Measurements from ENCODE around the gene ZNF750. TPM values are rescaled to one million over a fixed set of nuclear protein-coding genes. Genes with fewer than 3 reads are reported as not detected.

The ZNF750 gene
- polyA plus RNA-seq, 3 donors: not detected

GRCh38 chr17:82860606-82861392, 21.0 kb upstream of the ZNF750 start:
- peak overlapping the region; percentile 62 for H3K4me2 ChIP-seq (replicated peaks; ENCODE audit: extremely low read depth, low read length, poor library complexity, severe bottlenecking)
- peak overlapping the region; percentile 58 for H3K9ac ChIP-seq (ENCODE audit: insufficient read depth, low read length, poor library complexity, severe bottlenecking)
- no peaks in the 10 kb centered on the region for H4K20me1 ChIP-seq (ENCODE audit: insufficient read depth, low read length)
- Mint-ChIP-seq H3K36me3 (peaks cover 24 to 33% of the 10 kb centered on the region in 2 donors), H3K4me1 (peaks cover 40% of the 10 kb centered on the region), H3K27ac (peak overlapping the region; percentile 95 to 99 (median 97)), H3K9me3 (no peaks in the 10 kb centered on the region), H3K4me3 (peak overlapping the region; percentile 71 to 88), H3K27me3 (ENCODE audit: low read depth in 3 of 3) (no peaks in the 10 kb centered on the region)
- peak overlapping the region; percentile 87 to 94 for H3K27ac ChIP-seq (ENCODE audit: low read depth in 1 of 2, low read length in 2 of 2)
- H3K27me3 ChIP-seq (ENCODE audit: control insufficient read depth in 2 of 2, insufficient read depth in 2 of 2, low read length in 2 of 2): no peaks in the 10 kb centered on the region
- H3K79me2 ChIP-seq (ENCODE audit: insufficient read depth, low read length): peaks cover 18% of the 10 kb centered on the region
- no peaks in the 10 kb centered on the region for H3K9me3 ChIP-seq (replicated peaks in 1 of 2; ENCODE audit: control insufficient read depth in 1 of 2, insufficient read depth in 1 of 2, low read length in 2 of 2)
- peak overlapping the region; percentile 77 for H2AFZ ChIP-seq (ENCODE audit: insufficient read depth, low read depth, low read length, poor library complexity, severe bottlenecking)
- DNase-seq: no peak
- intact Hi-C loops (cut with micrococcal nuclease): no loop called here
- peak overlapping the region; percentile 0 to 66 (median 37) for H3K4me3 ChIP-seq (replicated peaks in 1 of 3; ENCODE audit: low read depth in 2 of 3, low read length in 3 of 3)
- 94% methylated on average over 27 of the region's 42 CpGs for WGBS (ENCODE audit: insufficient coverage)
- no peaks in the 10 kb centered on the region for H3K36me3 ChIP-seq (replicated peaks in 1 of 2; ENCODE audit: control insufficient read depth in 1 of 2, insufficient read depth in 2 of 2, low read length in 2 of 2)
- H3K4me1 ChIP-seq (ENCODE audit: control insufficient read depth in 1 of 2, insufficient read depth in 2 of 2, low read length in 2 of 2): peaks cover 38 to 45% of the 10 kb centered on the region in 2 donors
- TF ChIP-seq, protein P1, sequence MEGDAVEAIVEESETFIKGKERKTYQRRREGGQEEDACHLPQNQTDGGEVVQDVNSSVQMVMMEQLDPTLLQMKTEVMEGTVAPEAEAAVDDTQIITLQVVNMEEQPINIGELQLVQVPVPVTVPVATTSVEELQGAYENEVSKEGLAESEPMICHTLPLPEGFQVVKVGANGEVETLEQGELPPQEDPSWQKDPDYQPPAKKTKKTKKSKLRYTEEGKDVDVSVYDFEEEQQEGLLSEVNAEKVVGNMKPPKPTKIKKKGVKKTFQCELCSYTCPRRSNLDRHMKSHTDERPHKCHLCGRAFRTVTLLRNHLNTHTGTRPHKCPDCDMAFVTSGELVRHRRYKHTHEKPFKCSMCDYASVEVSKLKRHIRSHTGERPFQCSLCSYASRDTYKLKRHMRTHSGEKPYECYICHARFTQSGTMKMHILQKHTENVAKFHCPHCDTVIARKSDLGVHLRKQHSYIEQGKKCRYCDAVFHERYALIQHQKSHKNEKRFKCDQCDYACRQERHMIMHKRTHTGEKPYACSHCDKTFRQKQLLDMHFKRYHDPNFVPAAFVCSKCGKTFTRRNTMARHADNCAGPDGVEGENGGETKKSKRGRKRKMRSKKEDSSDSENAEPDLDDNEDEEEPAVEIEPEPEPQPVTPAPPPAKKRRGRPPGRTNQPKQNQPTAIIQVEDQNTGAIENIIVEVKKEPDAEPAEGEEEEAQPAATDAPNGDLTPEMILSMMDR (IDR thresholded peaks at IDR 0.05): no peak

DNA sequence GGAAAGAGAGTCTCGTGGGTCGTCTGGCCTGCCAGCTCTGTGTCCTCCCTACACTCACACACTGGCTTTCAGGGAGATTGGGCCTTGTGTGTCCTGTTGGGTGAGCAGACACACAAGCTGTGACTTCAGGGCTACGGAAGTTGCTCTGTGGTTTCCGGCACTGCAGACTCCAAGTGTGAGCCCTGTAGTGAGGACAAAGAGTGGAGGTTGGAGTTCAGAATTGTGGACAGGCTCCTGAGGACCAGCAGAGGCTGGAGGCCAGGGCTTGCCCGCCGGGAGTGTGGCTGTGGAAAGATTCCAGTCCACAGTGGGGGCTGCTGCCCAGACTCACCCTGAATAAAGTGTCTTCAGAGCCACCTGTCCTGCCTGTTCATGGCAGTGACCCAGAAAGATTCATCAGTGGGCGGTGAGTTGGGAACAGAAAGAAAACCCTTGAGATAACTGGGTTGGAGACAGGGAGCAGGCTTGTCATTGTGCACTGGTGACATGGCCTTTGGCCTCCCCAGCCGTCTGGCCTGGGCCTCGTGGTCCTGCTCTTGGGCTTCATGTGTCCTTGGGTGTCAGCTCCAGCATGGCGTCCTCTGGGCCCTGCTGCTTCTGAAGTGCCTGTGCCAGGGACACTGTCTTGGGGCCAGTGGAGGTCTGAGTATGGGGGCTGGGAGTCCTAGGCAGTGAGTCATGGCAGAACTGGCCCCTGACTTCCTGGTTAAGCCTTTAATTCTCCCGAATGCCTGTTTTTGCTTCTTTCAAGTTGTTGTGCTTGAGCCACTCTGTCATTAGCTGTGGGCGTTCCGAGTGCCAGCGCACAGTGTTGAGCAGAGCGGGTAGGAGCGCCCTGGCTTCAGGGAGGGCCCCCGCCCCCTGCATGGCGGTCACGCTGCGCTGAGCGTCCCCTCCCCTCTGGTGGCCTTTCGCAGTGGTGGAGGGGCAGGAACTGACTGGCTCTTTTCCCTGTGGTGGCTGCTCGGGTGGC, 19.9 kb upstream of the ZNF750 start:
- TF ChIP-seq, protein P1 (IDR thresholded peaks at IDR 0.05): no peak
- intact Hi-C loops (cut with micrococcal nuclease): no loop called here
- Histone ChIP-seq H3K36me3 (replicated peaks in 1 of 2; ENCODE audit: control insufficient read depth in 1 of 2, insufficient read depth in 2 of 2, low read length in 2 of 2) (no peaks in the 10 kb centered on the region), H3K9me3 (replicated peaks in 1 of 2; ENCODE audit: control insufficient read depth in 1 of 2, insufficient read depth in 1 of 2, low read length in 2 of 2) (no peaks in the 10 kb centered on the region), H3K27ac (ENCODE audit: low read depth in 1 of 2, low read length in 2 of 2) (peak overlapping the region; percentile 87 to 94), H3K79me2 (ENCODE audit: insufficient read depth, low read length) (peaks cover 18% of the 10 kb centered on the region), H4K20me1 (ENCODE audit: insufficient read depth, low read length) (no peaks in the 10 kb centered on the region), H3K27me3 (ENCODE audit: control insufficient read depth in 2 of 2, insufficient read depth in 2 of 2, low read length in 2 of 2) (no peaks in the 10 kb centered on the region), H3K4me3 (replicated peaks in 1 of 3; ENCODE audit: low read depth in 2 of 3, low read length in 3 of 3) (peak overlapping the region; percentile 0 to 66 (median 37)), H3K4me1 (ENCODE audit: control insufficient read depth in 1 of 2, insufficient read depth in 2 of 2, low read length in 2 of 2) (peaks cover 38 to 43% of the 10 kb centered on the region in 2 donors), H2AFZ (ENCODE audit: insufficient read depth, low read depth, low read length, poor library complexity, severe bottlenecking) (peak overlapping the region; percentile 77), H3K4me2 (replicated peaks; ENCODE audit: extremely low read depth, low read length, poor library complexity, severe bottlenecking) (peak overlapping the region; percentile 62), H3K9ac (ENCODE audit: insufficient read depth, low read length, poor library complexity, severe bottlenecking) (peak overlapping the region; percentile 58)
- peaks cover 40% of the 10 kb centered on the region for H3K4me1 Mint-ChIP-seq
- peak overlapping the region; percentile 71 to 88 for H3K4me3 Mint-ChIP-seq
- no peaks in the 10 kb centered on the region for H3K27me3 Mint-ChIP-seq (ENCODE audit: low read depth in 3 of 3)
- peaks cover 25 to 34% of the 10 kb centered on the region in 2 donors for H3K36me3 Mint-ChIP-seq
- H3K9me3 Mint-ChIP-seq: no peaks in the 10 kb centered on the region
- peak; percentile 88 to 95 (median 92) for DNase-seq
- WGBS (ENCODE audit: insufficient coverage): 28% methylated on average over 19 of the region's 23 CpGs
- peak overlapping the region; percentile 95 to 99 (median 97) for H3K27ac Mint-ChIP-seq
